ENCODE data around the gene USP34.

The USP34 gene

DNA sequence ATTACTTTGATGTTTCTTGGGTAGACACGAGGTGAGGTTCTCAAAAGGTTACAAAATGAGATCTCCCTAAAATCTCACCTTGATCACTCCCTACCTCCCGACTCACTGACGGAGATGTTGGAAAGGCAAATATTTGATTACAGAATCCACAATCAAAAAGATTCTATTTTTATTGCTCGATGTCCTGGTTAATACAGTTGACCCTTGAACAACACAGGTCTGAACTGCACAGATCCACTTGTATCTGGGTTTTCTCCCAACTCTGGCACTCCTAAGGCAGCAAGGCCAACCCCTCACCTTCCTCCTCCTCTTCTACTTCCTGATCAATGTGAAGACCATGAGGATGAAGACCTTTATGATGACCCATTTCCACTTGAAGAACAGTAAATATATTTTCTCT lies 183.6 kb downstream of the USP34 start:
- H3K36me3 ChIP-seq (ENCODE audit: control insufficient read depth in 2 of 2, insufficient read depth in 1 of 2, low read length in 2 of 2), result peaks cover 7 to 16% of the 10 kb centered on the region in 2 experiments
- no peak overlapping the region for H3K4me3 ChIP-seq (ENCODE audit: low read depth, low read length)
- no peaks in the 10 kb centered on the region for H3K9me3 ChIP-seq (ENCODE audit: control insufficient read depth, insufficient read depth, low read depth, low read length)
- no peak for TF ChIP-seq ZNF394 (tag by site-specific recombination; IDR thresholded peaks at IDR 0.05; ENCODE audit: borderline replicate concordance)
- TF ChIP-seq HOXA7 (CRISPR knock-in tag; IDR thresholded peaks at IDR 0.05; ENCODE audit: borderline replicate concordance), result no peak
- TF ChIP-seq, protein P1, sequence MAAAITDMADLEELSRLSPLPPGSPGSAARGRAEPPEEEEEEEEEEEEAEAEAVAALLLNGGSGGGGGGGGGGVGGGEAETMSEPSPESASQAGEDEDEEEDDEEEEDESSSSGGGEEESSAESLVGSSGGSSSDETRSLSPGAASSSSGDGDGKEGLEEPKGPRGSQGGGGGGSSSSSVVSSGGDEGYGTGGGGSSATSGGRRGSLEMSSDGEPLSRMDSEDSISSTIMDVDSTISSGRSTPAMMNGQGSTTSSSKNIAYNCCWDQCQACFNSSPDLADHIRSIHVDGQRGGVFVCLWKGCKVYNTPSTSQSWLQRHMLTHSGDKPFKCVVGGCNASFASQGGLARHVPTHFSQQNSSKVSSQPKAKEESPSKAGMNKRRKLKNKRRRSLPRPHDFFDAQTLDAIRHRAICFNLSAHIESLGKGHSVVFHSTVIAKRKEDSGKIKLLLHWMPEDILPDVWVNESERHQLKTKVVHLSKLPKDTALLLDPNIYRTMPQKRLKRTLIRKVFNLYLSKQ (tag by site-specific recombination; IDR thresholded peaks at IDR 0.05; ENCODE audit: borderline replicate concordance), result no peak
- no peak for TF ChIP-seq YY1 (tag by site-specific recombination; IDR thresholded peaks at IDR 0.05)
- TF ChIP-seq ZNF335 (tag by site-specific recombination; conservative IDR thresholded peaks at IDR 0.05), result no peak
- no peak for TF ChIP-seq ZNF701 (tag by site-specific recombination; IDR thresholded peaks at IDR 0.05)
- TF ChIP-seq, protein P2, sequence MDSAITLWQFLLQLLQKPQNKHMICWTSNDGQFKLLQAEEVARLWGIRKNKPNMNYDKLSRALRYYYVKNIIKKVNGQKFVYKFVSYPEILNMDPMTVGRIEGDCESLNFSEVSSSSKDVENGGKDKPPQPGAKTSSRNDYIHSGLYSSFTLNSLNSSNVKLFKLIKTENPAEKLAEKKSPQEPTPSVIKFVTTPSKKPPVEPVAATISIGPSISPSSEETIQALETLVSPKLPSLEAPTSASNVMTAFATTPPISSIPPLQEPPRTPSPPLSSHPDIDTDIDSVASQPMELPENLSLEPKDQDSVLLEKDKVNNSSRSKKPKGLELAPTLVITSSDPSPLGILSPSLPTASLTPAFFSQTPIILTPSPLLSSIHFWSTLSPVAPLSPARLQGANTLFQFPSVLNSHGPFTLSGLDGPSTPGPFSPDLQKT (IDR thresholded peaks at IDR 0.05; ENCODE audit: borderline replicate concordance, low read depth, low read length), result no peak
- TF ChIP-seq, protein P3, sequence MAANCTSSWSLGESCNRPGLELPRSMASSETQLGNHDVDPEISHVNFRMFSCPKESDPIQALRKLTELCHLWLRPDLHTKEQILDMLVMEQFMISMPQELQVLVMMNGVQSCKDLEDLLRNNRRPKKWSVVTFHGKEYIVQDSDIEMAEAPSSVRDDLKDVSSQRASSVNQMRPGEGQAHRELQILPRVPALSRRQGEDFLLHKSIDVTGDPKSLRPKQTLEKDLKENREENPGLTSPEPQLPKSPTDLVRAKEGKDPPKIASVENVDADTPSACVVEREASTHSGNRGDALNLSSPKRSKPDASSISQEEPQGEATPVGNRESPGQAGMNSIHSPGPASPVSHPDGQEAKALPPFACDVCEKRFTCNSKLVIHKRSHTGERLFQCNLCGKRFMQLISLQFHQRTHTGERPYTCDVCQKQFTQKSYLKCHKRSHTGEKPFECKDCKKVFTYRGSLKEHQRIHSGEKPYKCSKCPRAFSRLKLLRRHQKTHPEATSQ (tag by site-specific recombination; IDR thresholded peaks at IDR 0.05), result no peak
- TF ChIP-seq SETDB1 (IDR thresholded peaks at IDR 0.05; ENCODE audit: insufficient read length, low read length), result no peak
- TF ChIP-seq HOXD13 (CRISPR knock-in tag; IDR thresholded peaks at IDR 0.05; ENCODE audit: borderline replicate concordance), result no peak
- TF ChIP-seq, protein P4, sequence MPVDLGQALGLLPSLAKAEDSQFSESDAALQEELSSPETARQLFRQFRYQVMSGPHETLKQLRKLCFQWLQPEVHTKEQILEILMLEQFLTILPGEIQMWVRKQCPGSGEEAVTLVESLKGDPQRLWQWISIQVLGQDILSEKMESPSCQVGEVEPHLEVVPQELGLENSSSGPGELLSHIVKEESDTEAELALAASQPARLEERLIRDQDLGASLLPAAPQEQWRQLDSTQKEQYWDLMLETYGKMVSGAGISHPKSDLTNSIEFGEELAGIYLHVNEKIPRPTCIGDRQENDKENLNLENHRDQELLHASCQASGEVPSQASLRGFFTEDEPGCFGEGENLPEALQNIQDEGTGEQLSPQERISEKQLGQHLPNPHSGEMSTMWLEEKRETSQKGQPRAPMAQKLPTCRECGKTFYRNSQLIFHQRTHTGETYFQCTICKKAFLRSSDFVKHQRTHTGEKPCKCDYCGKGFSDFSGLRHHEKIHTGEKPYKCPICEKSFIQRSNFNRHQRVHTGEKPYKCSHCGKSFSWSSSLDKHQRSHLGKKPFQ (tag by site-specific recombination; IDR thresholded peaks at IDR 0.05), result no peak
- TF ChIP-seq ZNF2 (tag by site-specific recombination; IDR thresholded peaks at IDR 0.05), result no peak
- TF ChIP-seq, protein P5, sequence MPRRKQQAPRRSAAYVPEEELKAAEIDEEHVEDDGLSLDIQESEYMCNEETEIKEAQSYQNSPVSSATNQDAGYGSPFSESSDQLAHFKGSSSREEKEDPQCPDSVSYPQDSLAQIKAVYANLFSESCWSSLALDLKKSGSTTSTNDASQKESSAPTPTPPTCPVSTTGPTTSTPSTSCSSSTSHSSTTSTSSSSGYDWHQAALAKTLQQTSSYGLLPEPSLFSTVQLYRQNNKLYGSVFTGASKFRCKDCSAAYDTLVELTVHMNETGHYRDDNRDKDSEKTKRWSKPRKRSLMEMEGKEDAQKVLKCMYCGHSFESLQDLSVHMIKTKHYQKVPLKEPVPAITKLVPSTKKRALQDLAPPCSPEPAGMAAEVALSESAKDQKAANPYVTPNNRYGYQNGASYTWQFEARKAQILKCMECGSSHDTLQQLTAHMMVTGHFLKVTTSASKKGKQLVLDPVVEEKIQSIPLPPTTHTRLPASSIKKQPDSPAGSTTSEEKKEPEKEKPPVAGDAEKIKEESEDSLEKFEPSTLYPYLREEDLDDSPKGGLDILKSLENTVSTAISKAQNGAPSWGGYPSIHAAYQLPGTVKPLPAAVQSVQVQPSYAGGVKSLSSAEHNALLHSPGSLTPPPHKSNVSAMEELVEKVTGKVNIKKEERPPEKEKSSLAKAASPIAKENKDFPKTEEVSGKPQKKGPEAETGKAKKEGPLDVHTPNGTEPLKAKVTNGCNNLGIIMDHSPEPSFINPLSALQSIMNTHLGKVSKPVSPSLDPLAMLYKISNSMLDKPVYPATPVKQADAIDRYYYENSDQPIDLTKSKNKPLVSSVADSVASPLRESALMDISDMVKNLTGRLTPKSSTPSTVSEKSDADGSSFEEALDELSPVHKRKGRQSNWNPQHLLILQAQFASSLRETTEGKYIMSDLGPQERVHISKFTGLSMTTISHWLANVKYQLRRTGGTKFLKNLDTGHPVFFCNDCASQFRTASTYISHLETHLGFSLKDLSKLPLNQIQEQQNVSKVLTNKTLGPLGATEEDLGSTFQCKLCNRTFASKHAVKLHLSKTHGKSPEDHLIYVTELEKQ (tag by site-specific recombination; IDR thresholded peaks at IDR 0.05; ENCODE audit: borderline replicate concordance), result no peak
- H3K27ac ChIP-seq (ENCODE audit: extremely low read depth, low read depth, low read length), result no peak overlapping the region
- H3K4me1 ChIP-seq (ENCODE audit: control insufficient read depth, insufficient read depth, low read length), result no peaks in the 10 kb centered on the region
- CTCF ChIA-PET, result interaction anchor here (0.7 kb wide), 1 partner anchor 121 kb away, joined by 3 read pairs; no protein-coding TSS in a partner anchor
- POLR2A ChIA-PET, result no interaction called here

DNA sequence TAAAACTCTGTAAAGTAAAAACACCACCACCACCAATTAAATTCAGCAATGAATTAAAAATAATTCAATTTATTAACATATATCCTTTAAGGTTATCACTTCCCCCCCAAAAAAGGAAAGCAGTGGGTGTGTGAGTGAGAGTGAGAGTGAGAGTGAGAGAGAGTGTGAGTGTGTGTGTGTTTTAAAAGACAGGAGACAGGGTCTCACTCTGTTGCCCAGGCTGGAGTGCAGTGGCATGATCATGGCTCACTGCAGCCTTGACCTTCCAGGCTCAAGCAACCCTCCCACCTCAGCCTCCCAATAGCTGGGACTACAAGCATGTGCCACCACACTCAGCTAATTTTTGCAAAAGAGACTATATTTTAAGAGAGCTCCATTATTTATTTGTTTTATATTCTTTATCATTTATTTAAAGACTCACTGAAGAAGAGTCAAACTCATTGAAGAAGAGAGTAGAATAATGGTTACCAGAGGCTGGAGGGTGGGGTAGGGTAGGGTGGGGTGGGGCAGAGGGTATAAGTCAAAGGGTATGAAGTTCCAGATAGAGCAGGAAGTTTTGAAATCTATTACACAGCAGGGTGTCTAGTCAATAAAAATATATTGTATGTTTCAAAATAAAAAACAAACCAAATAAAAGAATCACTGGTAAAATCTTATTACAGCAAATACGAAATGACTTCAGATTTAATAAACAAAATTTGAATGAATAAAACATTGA lies 187.3 kb downstream of the USP34 start:
- Histone ChIP-seq H3K9me3 (ENCODE audit: control insufficient read depth, insufficient read depth, low read depth, low read length) (no peaks in the 10 kb centered on the region), H3K4me3 (ENCODE audit: low read depth, low read length) (no peak overlapping the region), H3K27ac (ENCODE audit: extremely low read depth, low read depth, low read length) (no peak overlapping the region), H3K36me3 (ENCODE audit: control insufficient read depth in 2 of 2, insufficient read depth in 1 of 2, low read length in 2 of 2) (peaks cover 30 to 31% of the 10 kb centered on the region in 2 experiments), H3K4me1 (ENCODE audit: control insufficient read depth, insufficient read depth, low read length) (no peaks in the 10 kb centered on the region)
- no peak for TF ChIP-seq ZNF248 (tag by site-specific recombination; IDR thresholded peaks at IDR 0.05)
- TF ChIP-seq PRDM1 (tag by site-specific recombination; IDR thresholded peaks at IDR 0.05), result peak; percentile 95
- POLR2A ChIA-PET, result interaction anchor here (0.7 kb wide), 1 partner anchor 46 kb away, joined by 3 read pairs; no protein-coding TSS in a partner anchor
- CTCF ChIA-PET, result no interaction called here
